HepG2 (cell line): Measurements from ENCODE around the gene SBNO2. TPM values are rescaled to one million over a fixed set of nuclear protein-coding genes. Genes with fewer than 3 reads are reported as not detected.

Experiments
- ATF6 ChIP-seq: sonication (generic); formaldehyde crosslinking; conservative IDR thresholded peaks from 2 replicates; pipeline ENCODE4 v1.4.0; 2020; ENCODE audit warnings: missing genetic modification reagents
- CEBPB ChIP-seq: IDR thresholded peaks from 2 replicates; pipeline ENCODE4 v1.6.1; 2011; ENCODE audit warnings: low read depth, low read length, improper control_type of control experiment, borderline replicate concordance
- DMAP1 ChIP-seq: IDR thresholded peaks from 2 replicates; pipeline ENCODE4 v1.6.1; 2016
- FOSL2 ChIP-seq: sonication (generic); formaldehyde crosslinking; IDR thresholded peaks from 2 replicates; pipeline ENCODE4 v1.4.0; 2020; ENCODE audit warnings: missing genetic modification reagents
- HHEX ChIP-seq: IDR thresholded peaks from 2 replicates; pipeline ENCODE4 v1.6.1; 2016; ENCODE audit warnings: control low read depth
- HOXA3 ChIP-seq: sonication (generic); formaldehyde crosslinking; IDR thresholded peaks from 2 replicates; pipeline ENCODE4 v1.5.0; 2020; ENCODE audit warnings: missing genetic modification reagents
- KAT8 ChIP-seq: IDR thresholded peaks from 2 replicates; pipeline ENCODE4 v1.6.1; 2016; ENCODE audit warnings: missing genetic modification reagents, missing compliant biosample characterization
- KDM5A ChIP-seq: fragments of 200-600 bp; sonication (generic); IDR thresholded peaks from 2 replicates; pipeline ENCODE4 v1.7.0; 2018; ENCODE audit warnings: antibody characterized with exemption, mild to moderate bottlenecking, low read length, borderline replicate concordance
- MIXL1 ChIP-seq: IDR thresholded peaks from 2 replicates; pipeline ENCODE4 v1.6.1; 2016
- MXI1 ChIP-seq: IDR thresholded peaks from 3 replicates; pipeline ENCODE4 v1.6.1; 2012; ENCODE audit warnings: low read depth, low read length, inconsistent platforms, borderline replicate concordance
- PATZ1 ChIP-seq: sonication (generic); formaldehyde crosslinking; IDR thresholded peaks from 2 replicates; pipeline ENCODE4 v1.4.0; 2020; ENCODE audit warnings: missing genetic modification reagents
- PCBP2 ChIP-seq: fragments of 200-400 bp; formaldehyde crosslinking; optimal IDR thresholded peaks from 2 replicates; pipeline ENCODE3; 2018; ENCODE audit warnings: low read length, low read depth; ENCODE audit not compliant: poor library complexity, severe bottlenecking
- PPARG ChIP-seq: conservative IDR thresholded peaks from 2 replicates; pipeline ENCODE4 v1.6.1; 2016; ENCODE audit warnings: missing biosample characterization, missing genetic modification reagents
- TGIF2 ChIP-seq: IDR thresholded peaks from 2 replicates; pipeline ENCODE4 v1.6.1; 2016; ENCODE audit warnings: control low read depth, missing compliant biosample characterization
- TSC22D2 ChIP-seq: sonication (generic); formaldehyde crosslinking; IDR thresholded peaks from 2 replicates; pipeline ENCODE4 v1.5.1; 2020; ENCODE audit warnings: missing genetic modification reagents, mild to moderate bottlenecking, borderline replicate concordance
- XRCC5 ChIP-seq: fragments of 200-400 bp; formaldehyde crosslinking; optimal IDR thresholded peaks from 2 replicates; pipeline ENCODE3; 2017; ENCODE audit warnings: mild to moderate bottlenecking, low read length
- ZBED4 ChIP-seq: sonication (generic); formaldehyde crosslinking; IDR thresholded peaks from 2 replicates; pipeline ENCODE4 v1.4.0; 2020; ENCODE audit warnings: missing genetic modification reagents, borderline replicate concordance
- ZKSCAN1 ChIP-seq: fragments of 150-350 bp; IDR thresholded peaks from 2 replicates; pipeline ENCODE4 v1.6.1; 2014; ENCODE audit warnings: low read length
- ZNF18 ChIP-seq: sonication (generic); formaldehyde crosslinking; IDR thresholded peaks from 2 replicates; pipeline ENCODE4 v1.8.0; 2022; ENCODE audit warnings: mild to moderate bottlenecking, missing genetic modification reagents; ENCODE audit not compliant: insufficient replicate concordance
- ZNF224 ChIP-seq: sonication (generic); formaldehyde crosslinking; IDR thresholded peaks from 2 replicates; pipeline ENCODE4 v1.5.0; 2020; ENCODE audit warnings: mild to moderate bottlenecking, missing genetic modification reagents
- ZNF282 ChIP-seq: fragments of 450-650 bp; IDR thresholded peaks from 2 replicates; pipeline ENCODE4 v1.6.1; 2018; ENCODE audit not compliant: partially characterized antibody
- ZNF468 ChIP-seq: sonication (generic); formaldehyde crosslinking; IDR thresholded peaks from 2 replicates; pipeline ENCODE4 v1.8.0; 2022; ENCODE audit warnings: mild to moderate bottlenecking, moderate library complexity, missing genetic modification reagents
- polyA plus RNA-seq, 8 experiments: library from polyadenylated mRNA; depleted of rRNA in 3 of 8; stranded (reverse) in 7 of 8; unstranded in 1 of 8; fragments of >200 nt; fragmentation: Illumina TruSeq in 4 of 8; extraction: Trizol in 4 of 8; gene quantifications; 2 replicates each; pipeline versions ENCODE4 v1.2.1 to v1.2.3, GENCODE V29; 2011 to 2016; ENCODE audit warnings: low read depth in 4 of 8, missing spikeins in 1 of 8, mixed read lengths in 1 of 8; ENCODE audit not compliant: insufficient read depth in 1 of 8
- total RNA-seq, 5 experiments: library from RNA; depleted of rRNA; stranded (reverse); fragments of >200 nt; fragmentation: Illumina TruSeq; extraction: Trizol; gene quantifications; 2 replicates each; pipeline ENCODE4 v1.2.3, GENCODE V29; 2016; ENCODE audit warnings: low read depth in 1 of 5

The SBNO2 gene
- total and polyA plus RNA-seq, 2 of the 13 experiments (the other 11 are each of a cell fraction or from before 2014, with no cell fraction given), result 8.6 to 10.4 TPM

GRCh38 chr19:1183543-1184172, 9.6 kb upstream of the SBNO2 start (continued):
- 0 out of 2 replicates have a peak, but pooled peaks have one; percentile 21 for TF ChIP-seq ATF6 (CRISPR knock-in tag)
- TF ChIP-seq HHEX (CRISPR knock-in tag), result no peak
- TF ChIP-seq PCBP2, result no peak
- TF ChIP-seq PATZ1 (CRISPR knock-in tag), result peak; percentile 86
- TF ChIP-seq FOSL2 (CRISPR knock-in tag), result peak; percentile 95
- no peak for TF ChIP-seq TSC22D2
- TF ChIP-seq MIXL1 (CRISPR knock-in tag), result no peak
- TF ChIP-seq ZBED4 (CRISPR knock-in tag), result 0 out of 2 replicates have a peak, but pooled peaks have one; percentile 40
- TF ChIP-seq ZNF224 (CRISPR knock-in tag), result peak; percentile 56; the same call in 1 of the 2 replicates
- peak; percentile 52 for TF ChIP-seq ZNF18
- no peak for TF ChIP-seq ZKSCAN1
- TF ChIP-seq DMAP1, result peak; percentile 44; the same call in 1 of the 2 replicates
- peak; percentile 54; the same call in 1 of the 2 replicates for TF ChIP-seq KAT8
- peak; percentile 68 for TF ChIP-seq XRCC5
- peak; percentile 46; the same call in 1 of the 2 replicates for TF ChIP-seq TGIF2
- peak; percentile 87 for TF ChIP-seq HOXA3 (CRISPR knock-in tag)
- TF ChIP-seq CEBPB, result no peak
- TF ChIP-seq ZNF282, result no peak
- peak; percentile 53; the same call in 1 of the 3 replicates for TF ChIP-seq MXI1
- no peak for TF ChIP-seq KDM5A
- TF ChIP-seq ZNF468, result no peak
- TF ChIP-seq PPARG (CRISPR knock-in tag), result 0 out of 2 replicates have a peak, but pooled peaks have one; percentile 26
